ENCODE data around the gene MYMX. TPM values are rescaled to one million over a fixed set of nuclear protein-coding genes. Genes with fewer than 3 reads are reported as not detected.

The MYMX gene
- polyA plus RNA-seq, 1 experiment = not detected

GRCh38 chr6:44255105-44255808, 38.5 kb downstream of the MYMX start:
- no peaks in the 10 kb centered on the region for H3K27me3 ChIP-seq (ENCODE audit: control insufficient read depth, insufficient read depth, low read length)
- H3K4me3 ChIP-seq (ENCODE audit: low read depth, low read length) = peak overlapping the region; percentile 95; the same call in 1 of the 2 replicates
- no peak for DNase-seq (ENCODE audit: low read depth, low spot score)
- H3K27ac ChIP-seq (ENCODE audit: low read depth, low read length) = no peak overlapping the region
- ChIA-PET POLR2A (interaction anchor here (3.6 kb wide), 1 partner anchor 8 kb away, joined by 107 read pairs; the partner anchor contains the start of gene HSP90AB1), CTCF (interaction anchor here (0.6 to 1.0 kb wide), 2 partner anchors 13 to 21 kb away, joined by 3 to 4 read pairs; no protein-coding TSS in a partner anchor)
- no peak for TF ChIP-seq CTCF (IDR thresholded peaks at IDR 0.05; ENCODE audit: low read depth, low read length)
- H3K9me3 ChIP-seq (ENCODE audit: control insufficient read depth, insufficient read depth, low read length) = no peaks in the 10 kb centered on the region; the same call in 1 of the 2 replicates

- Histone ChIP-seq H3K9me3 (ENCODE audit: control insufficient read depth, insufficient read depth, low read length) (no peaks in the 10 kb centered on the region; the same call in 1 of the 2 replicates), H3K4me3 (ENCODE audit: low read depth, low read length) (peak overlapping the region; percentile 95), H3K27ac (ENCODE audit: low read depth, low read length) (peak overlapping the region; percentile 65), H3K27me3 (ENCODE audit: control insufficient read depth, insufficient read depth, low read length) (no peaks in the 10 kb centered on the region)
- no peak for TF ChIP-seq CTCF (IDR thresholded peaks at IDR 0.05; ENCODE audit: low read depth, low read length)
- ChIA-PET CTCF (interaction anchor here (0.7 to 3.0 kb wide), 17 partner anchors 8 to 164 kb away, joined by 3 to 18 read pairs (median 4); partner anchors contain the start of genes CDC5L, HSP90AB1, NFKBIE and SLC29A1), POLR2A (interaction anchor here (0.6 to 3.6 kb wide), 5 partner anchors 9 to 83 kb away, joined by 3 to 107 read pairs (median 3); partner anchors contain the start of genes HSP90AB1 and TMEM151B)
- no peak for DNase-seq (ENCODE audit: low read depth, low spot score)
These were observed 39.4 kb downstream of the MYMX start for GRCh38 chr6:44255871-44256774.

- no peak for DNase-seq (ENCODE audit: low read depth, low spot score)
- Histone ChIP-seq H3K27me3 (ENCODE audit: control insufficient read depth, insufficient read depth, low read length) (no peaks in the 10 kb centered on the region), H3K4me3 (ENCODE audit: low read depth, low read length) (peak overlapping the region; percentile 95), H3K27ac (ENCODE audit: low read depth, low read length) (peak overlapping the region; percentile 65), H3K9me3 (ENCODE audit: control insufficient read depth, insufficient read depth, low read length) (no peaks in the 10 kb centered on the region; the same call in 1 of the 2 replicates)
- POLR2A ChIA-PET = interaction anchor here (0.6 to 3.6 kb wide), 6 partner anchors 8 to 84 kb away, joined by 3 to 107 read pairs (median 4); partner anchors contain the start of genes HSP90AB1 and TMEM151B
- TF ChIP-seq CTCF (IDR thresholded peaks at IDR 0.05; ENCODE audit: low read depth, low read length) = no peak
- CTCF ChIA-PET = interaction anchor here (0.6 to 3.0 kb wide), 17 partner anchors 9 to 165 kb away, joined by 3 to 18 read pairs (median 4); partner anchors contain the start of genes CDC5L, HSP90AB1, NFKBIE and SLC29A1
These were observed 40.0 kb downstream of the MYMX start for GRCh38 chr6:44256775-44257024.

GRCh38 chr6:44257025-44257752, 40.5 kb downstream of the MYMX start, which contains the start of gene SLC35B2:
TSS of gene SLC35B2 (minus strand) at chr6:44257528. CDS start at chr6:44257410, 118 bp downstream.
- Histone ChIP-seq H3K27me3 (ENCODE audit: control insufficient read depth, insufficient read depth, low read length) (no peaks in the 10 kb centered on the region), H3K4me3 (ENCODE audit: low read depth, low read length) (peak within 1 kb of the TSS; percentile 95), H3K9me3 (ENCODE audit: control insufficient read depth, insufficient read depth, low read length) (no peaks in the 10 kb centered on the region; the same call in 1 of the 2 replicates), H3K27ac (ENCODE audit: low read depth, low read length) (peak within 1 kb of the TSS; percentile 65)
- TF ChIP-seq CTCF (IDR thresholded peaks at IDR 0.05; ENCODE audit: low read depth, low read length) = peak; percentile 43
- no peak for DNase-seq (ENCODE audit: low read depth, low spot score)
- CTCF ChIA-PET = interaction anchor here (0.6 to 3.0 kb wide), 17 partner anchors 9 to 165 kb away, joined by 3 to 18 read pairs (median 4); partner anchors contain the start of genes CDC5L, HSP90AB1, NFKBIE and SLC29A1
- POLR2A ChIA-PET = interaction anchor here (0.6 to 3.6 kb wide), 6 partner anchors 8 to 84 kb away, joined by 3 to 107 read pairs (median 4); partner anchors contain the start of genes HSP90AB1 and TMEM151B

Measured in AG04450 (cell line).